GM21786 (cell line): ENCODE data around the gene UQCRH.
A peak's percentile ranks its signal among the peaks of the same experiment; 100 is the strongest.
"Not testable (repeated sequence)": the region's sequence is repeated elsewhere in the genome, so short reads cannot be mapped to it uniquely, and the experiment has no call there.

Source experiments
- ATAC-seq: cut with Tn5 transposase; IDR thresholded peaks from one replicate; pipeline ENCODE4 v1.9.1; 2021; ENCODE audit not compliant: unreplicated experiment

The UQCRH gene

DNA sequence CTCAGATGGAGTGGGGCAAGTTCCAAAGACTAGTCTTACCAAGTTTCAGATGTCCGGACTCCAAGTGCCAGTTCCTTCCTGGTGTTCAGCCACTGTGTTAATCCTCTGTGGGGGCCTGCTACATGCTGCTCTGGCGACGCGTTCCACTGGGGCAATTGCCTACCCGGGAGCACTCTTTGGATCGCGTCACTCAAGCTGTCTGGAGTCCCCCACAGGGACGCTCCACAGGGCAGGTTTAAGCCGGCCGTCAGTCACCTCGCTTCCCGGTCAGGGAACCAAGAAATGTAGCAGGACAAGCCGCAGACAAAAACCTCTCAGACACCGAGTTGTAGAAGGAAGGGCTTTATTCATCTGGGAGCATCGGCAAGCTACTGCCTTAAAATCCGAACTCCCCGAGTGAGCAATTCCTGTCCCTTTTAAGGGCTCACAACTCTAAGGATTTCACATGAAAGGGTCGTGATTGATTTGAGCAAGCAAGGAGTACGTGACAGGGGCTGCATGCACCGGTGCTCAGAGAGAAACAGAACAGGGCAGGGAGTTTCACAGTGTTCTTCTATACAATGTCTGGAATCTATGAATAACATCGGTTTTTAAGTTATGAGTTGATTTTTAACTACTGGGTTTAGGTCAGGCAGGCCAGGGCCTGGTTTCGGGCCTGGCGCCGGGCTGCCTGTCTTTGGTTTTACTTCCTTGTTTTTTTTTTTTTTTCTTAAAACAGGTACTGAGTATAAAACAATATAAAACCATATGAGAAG, 28.5 kb downstream of the UQCRH start:
- peak; percentile 38 for ATAC-seq

DNA sequence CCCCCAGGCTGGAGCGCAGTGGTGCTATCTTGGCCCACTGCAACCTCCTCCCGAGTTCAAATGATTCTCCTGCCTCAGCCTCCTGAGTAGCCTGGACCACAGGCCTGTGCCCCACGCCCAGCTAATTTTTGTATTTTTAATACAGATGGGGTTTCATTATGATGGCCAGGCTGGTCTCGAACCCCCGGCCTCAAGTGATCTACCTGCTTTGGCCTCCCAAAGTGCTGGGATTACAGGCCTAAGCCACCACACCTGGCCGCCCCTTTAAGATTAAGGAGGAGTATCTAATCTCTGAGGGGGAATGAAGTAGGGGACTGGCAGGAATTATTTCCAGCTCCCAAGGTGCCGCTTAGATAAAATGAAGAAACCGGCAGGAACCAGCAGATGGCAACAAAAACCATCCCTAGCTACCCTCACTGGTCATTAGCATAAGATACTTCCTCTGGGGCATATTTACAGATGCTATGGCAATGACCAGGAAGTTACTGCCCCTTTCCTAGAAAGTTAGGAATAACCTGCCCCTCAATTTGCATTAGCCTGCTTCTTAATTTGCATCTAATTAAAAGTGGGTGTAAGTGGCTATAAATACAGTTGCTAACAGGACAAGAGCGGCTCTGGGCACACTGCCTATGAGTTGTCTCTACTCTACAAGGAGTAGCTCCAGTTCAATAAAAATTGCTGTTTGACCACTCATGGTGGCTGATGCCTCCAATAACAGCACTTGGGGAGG, 30.0 kb downstream of the UQCRH start:
- ATAC-seq, result no peak

DNA sequence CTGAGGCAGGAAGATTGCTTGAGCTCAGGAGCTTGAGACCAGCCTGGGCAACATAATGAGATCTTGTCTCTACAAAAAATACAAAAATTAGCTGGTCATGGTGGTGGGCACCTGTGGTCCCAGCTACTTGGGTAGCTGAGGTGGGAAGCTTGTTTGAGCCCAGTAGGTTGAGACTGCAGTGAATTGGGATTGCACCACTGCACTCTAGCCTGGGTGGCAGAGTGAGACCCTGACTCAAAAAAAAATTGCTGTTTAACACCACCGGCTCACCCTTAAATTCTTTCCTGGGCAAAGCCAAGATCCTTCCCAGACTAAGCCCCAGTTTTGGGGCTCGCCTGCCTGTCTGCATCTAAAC, 30.5 kb downstream of the UQCRH start:
- ATAC-seq, result no peak

DNA sequence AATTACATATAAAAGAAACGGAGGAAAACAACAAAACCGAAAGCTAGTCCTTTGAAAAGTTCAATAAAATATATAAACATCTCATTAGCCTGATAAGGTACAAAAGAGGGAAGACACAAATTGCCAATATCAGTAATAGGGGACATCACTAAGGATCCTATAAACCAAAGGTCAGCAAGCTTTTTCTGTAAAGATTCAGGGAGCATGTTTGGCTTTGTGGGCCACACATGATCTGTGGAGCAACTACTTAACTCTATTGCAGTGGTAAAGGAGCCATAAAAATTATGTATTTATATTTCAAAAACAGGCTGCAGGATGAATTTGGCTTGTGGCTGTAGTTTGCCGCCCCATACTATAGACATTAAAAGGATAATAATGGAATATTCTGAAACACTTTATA, 31.6 kb downstream of the UQCRH start:
- ATAC-seq, result no peak

DNA sequence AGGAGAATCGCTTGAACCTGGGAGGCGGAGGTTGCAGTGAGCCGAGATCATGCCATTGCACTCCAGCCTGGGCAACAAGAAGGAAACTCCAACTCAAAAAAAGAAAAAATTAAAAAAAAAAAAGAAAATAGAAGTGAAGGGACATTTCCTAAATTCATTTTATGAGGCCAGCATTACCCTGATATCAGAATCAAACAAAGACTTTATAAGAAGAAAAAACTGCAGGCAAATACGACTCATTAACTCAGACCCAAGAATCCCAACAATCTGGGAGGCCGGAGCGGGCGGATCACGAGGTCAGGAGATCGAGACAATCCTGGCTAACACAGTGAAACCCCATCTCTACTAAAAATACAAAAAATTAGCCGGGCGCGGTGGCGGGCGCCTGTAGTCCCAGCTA, 33.9 kb downstream of the UQCRH start:
- not testable (repeated sequence) for ATAC-seq

DNA sequence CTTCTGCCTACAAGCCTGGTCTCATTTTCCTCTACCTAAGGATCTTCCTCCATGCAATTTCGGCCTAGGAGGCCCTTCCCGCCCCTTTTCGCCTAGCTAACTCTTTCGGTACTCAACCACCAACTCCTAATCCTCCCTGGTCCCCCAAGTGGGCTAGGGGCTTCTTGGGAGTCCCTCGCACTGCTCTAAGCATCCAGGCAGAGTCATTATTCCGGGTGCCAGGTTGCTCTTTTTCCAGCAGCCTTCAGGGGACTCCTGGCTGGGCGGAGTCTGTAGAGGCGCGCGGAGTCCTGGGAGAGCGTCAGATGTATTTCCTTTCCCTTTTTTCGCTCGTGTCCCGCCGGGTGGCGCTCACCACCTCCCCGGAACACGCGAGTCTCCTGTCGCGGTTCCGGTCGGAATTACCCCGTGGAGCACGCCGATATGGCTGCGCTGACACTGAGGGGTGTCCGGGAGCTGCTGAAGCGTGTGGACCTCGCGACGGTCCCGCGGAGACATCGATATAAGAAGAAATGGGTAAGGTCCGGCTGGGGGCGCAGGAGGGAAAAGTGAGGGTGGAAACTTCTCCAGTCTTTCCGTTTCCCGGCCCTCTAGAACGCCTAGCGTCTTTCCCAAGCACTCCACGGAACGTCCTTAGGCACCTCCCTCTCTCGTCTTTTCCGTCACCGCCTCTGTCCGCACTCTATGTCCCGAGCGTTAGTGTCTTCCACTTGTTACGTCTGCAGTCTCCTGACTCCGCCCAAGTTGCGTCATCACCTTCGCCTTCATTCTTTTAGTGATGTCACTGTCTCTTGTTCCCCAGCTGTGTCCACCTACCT, 37.1 kb downstream of the UQCRH start, which contains the start of gene NSUN4:
Gene NSUN4 (plus strand): TSS at position 404 of the 818 bp plus-strand sequence. CDS start 20 bp downstream, at position 424.
- peak; percentile 84 for ATAC-seq

DNA sequence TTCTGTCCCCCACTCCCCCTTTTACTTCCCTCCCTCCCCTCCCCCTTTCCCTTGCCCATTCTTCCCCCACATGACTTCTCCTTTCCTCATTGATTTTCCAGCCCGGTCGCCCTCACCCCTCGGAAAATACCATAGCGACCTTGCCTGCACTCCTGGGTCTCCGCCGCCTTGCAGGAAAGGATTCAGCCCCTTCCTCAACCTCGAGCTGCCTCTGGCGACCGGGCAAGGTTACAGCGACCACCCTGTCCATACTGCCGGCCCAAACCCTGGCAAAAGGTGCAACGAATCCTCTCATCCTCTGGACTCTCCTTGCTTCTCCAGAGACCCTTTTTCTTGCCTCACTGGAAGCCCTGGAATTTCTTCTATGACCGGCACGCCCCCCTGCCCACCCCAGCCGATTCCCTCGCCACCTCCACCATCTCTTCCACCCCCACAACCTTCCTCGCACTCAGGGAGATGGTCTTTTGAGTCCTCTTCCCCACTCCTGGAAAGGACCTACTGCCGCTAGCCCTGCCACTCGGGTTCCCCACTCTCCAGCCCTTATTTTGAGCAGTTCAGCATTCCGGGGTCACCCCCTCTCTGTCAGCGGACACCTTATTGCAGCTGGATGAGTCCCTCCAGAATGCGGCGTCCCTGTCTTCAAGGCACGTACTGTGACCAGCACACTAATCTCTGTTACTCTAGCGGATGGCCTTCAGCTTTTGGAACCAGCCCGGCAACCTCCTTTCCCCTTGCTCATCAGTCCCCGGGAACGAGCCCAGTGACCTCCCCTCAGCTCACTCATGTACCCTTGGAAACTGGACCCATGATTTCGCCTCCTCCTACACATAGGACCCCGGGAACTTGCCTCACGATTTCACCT, 38.0 kb downstream of the UQCRH start:
- ATAC-seq, result no peak

DNA sequence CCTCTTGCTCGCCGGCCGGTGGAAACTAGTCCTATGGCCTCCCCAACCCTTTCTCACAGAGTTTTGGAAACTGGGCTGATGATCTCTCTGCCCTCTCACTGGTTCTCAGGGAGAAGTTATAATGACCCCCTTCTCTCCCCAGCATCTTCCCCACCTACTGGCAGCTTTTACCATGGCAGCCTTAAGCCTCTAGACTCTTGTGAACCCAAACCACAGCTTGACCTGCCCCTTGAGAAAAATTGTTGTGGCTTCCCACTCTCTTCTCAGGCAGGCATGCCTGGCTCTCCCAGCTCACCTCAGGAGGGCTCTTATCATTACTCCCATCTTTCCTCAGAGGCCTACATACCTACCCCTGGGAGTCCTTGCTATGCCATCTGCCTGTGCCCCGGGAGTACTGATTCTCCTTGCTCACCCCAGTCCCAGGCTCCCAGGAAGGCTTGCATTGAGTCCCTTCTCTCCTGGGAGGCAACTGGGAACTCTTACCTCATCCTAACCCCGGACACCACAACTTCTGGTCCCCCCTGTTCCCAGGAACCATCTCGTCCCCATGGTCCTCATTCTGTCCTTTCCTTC, 38.7 kb downstream of the UQCRH start:
- no peak for ATAC-seq

DNA sequence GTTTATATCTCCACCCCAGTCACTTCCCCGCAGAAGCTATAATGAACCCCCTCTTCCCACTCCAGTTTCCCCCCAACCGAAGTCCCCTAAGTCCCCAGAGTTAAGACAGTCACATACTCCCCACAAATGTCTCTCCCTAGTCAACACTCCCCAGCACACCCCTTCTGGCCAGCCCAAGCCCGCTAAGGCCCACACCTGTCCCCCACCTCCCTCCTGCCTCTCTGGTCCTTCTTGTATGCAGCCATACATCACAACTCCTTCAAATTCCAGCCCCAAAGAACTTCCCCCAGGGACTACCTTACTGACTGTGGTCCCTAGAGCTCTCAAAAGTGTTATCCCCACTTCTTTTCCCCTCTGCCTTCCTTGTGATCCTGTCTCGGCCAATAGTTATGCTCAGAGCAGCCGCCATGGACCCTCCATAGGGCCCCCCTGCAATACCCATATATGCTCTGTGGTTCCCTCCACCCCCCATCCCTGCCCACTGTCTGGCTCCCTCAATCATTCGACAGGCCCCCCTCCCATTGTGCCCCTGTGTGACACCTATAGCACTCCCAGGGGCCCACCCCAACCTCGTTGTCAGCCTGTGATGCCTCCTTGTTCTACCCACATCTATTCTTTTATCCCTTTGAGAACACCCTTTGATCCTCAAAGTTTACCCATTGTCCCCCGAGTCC, 39.3 kb downstream of the UQCRH start:
- ATAC-seq, result no peak

DNA sequence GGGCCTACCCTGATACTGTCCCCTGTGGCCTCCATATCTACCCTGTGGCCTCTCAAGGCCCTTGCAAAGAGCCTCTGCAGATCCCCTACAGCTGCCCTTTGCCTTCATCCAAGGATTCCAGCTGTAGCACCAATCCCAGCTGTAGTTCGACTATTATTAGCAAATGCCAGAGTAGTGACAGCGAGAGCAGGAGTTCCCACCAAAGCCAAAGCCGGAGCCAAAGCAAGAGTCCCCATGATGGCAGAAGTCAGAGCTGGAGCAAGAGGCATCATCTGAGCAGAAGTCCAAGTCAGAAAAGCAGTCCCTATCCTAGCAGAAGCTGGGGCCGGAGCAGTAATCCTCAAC, 39.8 kb downstream of the UQCRH start:
- no peak for ATAC-seq

DNA sequence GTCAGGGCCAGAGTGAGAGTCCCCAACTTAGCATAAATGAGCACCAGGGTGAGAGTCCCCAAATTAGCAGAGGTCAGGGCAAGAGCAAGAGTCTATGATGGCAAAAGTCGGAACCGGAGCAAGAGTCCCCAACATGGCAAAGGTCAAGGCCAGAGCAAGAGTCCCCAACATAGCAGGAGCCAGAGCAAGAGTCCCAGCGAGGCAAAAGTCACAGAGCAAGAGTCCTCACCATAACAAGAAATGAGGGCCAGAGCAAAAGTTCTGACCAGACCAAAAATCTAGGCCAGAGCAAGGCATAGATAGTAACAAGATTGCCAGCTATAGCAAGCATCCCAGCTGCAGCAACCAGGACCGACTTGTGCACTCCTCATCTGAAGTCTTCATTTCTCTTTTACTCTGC, 40.2 kb downstream of the UQCRH start:
- no peak for ATAC-seq

DNA sequence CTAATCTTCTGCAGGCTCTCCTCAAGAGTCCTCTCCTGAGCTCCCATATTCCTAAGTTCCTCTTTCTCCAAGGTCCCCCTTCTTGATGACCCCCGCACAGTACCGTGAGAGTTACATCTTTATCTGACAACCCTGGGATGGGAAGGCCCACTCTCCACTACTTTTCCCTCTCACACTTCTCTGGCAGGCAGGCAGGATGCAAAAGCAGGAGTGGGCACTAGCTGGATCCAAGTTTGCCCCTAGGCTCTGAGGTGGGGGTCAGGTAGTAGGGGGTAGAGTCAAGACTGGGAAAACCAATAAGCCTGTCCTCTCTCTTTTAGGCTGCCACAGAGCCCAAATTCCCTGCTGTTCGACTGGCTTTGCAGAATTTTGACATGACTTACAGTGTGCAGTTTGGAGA, 41.0 kb downstream of the UQCRH start:
- ATAC-seq, result no peak

DNA sequence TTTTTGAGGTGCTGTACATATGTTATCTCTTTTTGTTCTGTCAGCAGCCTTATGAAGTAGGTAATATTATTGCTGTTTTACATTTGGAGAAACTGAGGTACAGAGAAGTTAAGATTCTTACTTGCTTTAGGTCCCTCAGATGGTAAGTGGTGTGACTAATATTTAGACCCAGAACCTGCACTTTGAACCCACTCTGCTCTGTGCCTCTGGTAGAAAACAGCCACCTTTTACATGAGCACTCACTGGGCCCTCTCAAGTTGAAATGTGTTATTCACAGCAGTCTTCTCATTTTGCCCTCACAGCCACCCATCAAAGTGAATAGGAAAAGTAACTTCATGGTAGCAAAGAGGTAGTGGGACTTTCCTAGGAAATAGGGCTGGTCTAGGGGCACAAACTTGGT, 41.8 kb downstream of the UQCRH start:
- no peak for ATAC-seq

DNA sequence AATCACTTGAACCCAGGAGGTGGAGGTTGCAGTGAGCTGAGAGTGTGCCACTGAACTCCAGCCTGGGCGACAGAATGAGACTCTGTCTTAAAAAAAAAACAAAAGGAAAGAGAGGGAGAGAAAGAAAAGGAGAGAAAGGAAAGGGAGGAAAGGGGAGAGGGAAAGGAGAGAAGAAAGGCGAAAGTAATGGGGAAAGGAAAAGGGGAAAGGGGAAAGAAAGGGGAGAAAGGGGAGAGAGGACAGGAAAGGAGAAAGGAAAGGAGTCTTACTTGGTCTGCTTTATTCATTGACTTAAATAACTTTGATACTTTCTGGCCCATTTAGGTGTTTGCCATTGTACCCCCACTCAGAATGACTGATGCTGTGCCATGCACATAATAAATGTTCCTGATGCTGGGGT, 48.9 kb downstream of the UQCRH start:
- no peak for ATAC-seq

DNA sequence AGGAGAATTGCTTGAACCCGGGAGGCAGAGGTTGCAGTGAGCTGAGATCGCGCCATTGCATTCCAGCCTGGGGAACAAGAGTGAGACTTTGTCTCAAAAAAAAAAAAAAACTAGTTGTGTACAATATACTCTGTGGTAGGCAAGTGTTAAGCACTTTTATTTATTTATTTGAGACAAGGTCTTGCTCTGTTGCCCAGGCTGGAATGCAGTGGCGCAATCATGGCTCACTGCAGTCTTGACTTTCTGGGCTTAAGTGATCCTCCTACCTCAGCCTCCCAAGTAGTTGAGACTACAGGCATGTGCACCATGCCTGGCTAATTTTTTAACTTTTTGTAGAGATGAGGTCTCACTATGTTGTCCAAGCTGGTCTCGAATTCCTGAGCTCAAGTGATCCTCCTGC, 52.4 kb downstream of the UQCRH start:
- ATAC-seq, result not testable (repeated sequence)

DNA sequence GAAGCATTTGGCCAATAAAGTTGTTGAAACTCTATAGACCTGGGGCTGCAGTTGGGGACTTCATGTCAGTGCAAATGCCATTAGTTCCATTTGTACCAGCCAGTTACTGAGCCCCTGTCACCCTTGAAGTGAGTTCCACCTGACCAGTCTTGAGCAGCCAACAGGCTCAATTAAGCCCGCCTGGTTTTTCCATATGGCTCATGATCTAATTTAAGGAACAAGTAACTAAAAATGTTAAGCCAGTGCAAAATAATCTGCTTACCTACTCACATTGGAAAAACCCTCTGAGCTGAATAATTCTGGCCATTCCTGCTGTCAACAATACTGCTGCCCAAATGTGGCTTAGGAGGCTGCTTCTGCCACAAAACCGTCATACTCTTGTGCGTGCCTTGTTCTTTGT, 58.7 kb downstream of the UQCRH start:
- ATAC-seq, result no peak

DNA sequence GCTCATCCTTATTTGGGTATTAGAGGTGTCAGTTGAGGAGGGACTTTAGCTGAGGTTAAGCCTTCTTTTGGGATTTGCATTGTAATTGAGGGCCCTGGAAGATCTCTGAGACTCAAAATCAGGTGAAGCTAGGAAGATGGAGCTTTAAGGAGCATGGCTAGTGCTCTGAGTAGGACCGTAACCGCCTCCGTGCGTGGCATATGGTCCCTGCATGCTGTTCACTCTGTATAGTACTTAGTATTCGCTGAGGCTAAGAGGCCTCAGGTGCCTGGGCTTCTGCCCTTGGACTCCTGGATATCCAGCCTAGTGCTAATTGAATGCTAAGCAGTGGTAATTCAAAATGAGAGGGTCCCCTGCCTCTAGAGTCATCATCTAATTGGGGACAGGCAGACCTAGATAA, 59.6 kb downstream of the UQCRH start:
- ATAC-seq, result no peak

DNA sequence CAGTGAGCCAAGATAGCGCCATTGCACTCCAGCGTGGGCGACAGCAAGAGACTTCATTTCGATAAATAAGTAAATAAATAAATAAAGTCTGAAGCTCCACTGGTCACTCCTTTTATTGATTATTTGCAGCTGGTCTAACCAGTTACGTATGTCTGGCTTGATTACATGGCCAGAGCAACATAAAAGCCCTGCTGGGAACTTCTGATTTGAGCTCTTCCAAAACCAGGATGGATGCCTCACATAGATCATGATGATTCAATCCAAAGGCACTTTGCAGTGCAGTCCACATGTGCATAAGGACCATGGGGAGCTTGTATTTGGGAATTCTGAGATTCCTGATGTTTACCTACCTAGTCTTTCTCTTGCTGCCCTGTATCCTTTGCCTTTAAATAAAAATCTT, 61.1 kb downstream of the UQCRH start:
- no peak for ATAC-seq

DNA sequence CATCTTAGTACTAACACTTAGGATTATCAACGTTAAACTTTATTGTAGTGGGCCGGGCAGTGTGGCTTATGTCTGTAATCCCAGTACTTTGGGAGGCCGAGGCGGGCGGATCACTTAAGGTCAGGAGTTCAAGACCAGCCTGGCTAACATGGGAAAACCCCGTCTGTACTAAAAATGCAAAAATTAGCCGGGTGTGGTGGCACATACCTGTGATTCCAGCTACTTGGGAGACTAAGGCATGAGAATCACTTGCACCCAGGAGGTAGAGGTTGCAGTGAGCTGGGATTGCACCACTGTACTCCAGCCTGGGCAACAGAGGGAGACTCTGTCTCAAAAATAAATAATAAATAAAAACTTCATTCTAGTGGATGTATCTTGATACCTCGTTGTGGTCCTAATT, 62.3 kb downstream of the UQCRH start:
- not testable (repeated sequence) for ATAC-seq
